Measurements from ENCODE around the gene MYL12A. TPM values are rescaled to one million over a fixed set of nuclear protein-coding genes. Genes with fewer than 3 reads are reported as not detected.
"Not testable (repeated sequence)": the region's sequence is repeated elsewhere in the genome, so short reads cannot be mapped to it uniquely, and the experiment has no call there.

Gene MYL12A
- total RNA-seq, result 100 to 1,000 TPM; 297 to 460 (median 380) TPM

DNA sequence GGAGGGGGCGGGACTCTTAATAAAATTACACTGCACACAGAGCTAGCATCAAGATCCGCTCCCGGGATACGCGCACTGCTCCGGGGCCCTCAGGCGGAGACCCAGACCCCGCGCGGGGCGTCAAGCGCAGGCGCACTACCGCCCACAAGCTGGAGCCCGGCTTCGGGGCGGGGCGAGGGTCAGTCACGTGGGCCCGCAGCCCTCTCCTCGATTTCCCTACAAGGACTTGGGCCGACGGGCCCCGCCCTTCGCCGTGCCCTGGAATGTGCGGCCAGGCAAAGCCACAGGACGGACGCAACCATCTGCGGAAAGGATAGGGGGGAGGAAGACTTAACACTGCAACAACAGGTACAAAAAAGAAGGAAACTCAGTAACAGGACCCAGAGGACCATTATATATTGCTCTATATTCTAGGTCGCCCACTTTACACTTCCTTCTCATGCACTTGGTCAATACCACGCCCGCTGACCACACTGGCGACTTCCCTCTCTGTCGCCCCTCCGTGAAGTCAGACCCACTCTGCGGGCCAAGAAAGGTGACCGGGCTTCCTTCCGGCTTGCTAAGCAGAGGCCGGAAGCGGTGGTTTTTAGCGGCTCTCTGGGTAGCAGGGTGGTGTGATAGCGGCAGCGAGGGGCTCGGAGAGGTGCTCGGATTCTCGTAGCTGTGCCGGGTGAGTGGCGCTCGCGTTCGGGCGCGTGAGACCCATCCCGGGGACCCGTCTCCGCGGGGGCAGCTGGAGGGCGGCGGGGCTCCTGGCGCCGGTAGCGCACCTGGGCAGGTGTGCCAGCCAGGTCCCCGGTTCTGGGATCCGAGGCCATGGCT, at the start of gene MYL12A:
MYL12A (plus strand) TSS at position 562 of the 822 bp plus-strand sequence. CDS start 5,447 bp downstream, outside the sequence.
- Histone ChIP-seq H3K36me3 (peaks cover 0 to 12% (median 3%) of the 10 kb centered on the region in 4 donors), H3K27ac (replicated peaks in 1 of 4) (peak within 1 kb of the TSS; percentile 99 to 100 (median 99)), H3K4me1 (peaks cover 26 to 69% (median 63%) of the 10 kb centered on the region in 4 donors), H3K27me3 (no peaks in the 10 kb centered on the region), H3K4me3 (peak within 1 kb of the TSS; percentile 87 to 98 (median 94)), H3K9me3 (no peaks in the 10 kb centered on the region)
- DNase-seq (ENCODE audit: extremely low spot score), result peak; percentile 98
- intact Hi-C loops (cut with DNase I), result loop anchor here (5.0 to 10.0 kb wide), 3 partner anchors 183 to 315 kb away; partner anchors contain the start of gene LPIN2
- WGBS, result 0% methylated on average over 3 of the region's 65 CpGs
- peak in 1 of 2 donors; percentile 87 for TF ChIP-seq POLR2AphosphoS5 (IDR thresholded peaks at IDR 0.05)
- TF ChIP-seq, protein P1, sequence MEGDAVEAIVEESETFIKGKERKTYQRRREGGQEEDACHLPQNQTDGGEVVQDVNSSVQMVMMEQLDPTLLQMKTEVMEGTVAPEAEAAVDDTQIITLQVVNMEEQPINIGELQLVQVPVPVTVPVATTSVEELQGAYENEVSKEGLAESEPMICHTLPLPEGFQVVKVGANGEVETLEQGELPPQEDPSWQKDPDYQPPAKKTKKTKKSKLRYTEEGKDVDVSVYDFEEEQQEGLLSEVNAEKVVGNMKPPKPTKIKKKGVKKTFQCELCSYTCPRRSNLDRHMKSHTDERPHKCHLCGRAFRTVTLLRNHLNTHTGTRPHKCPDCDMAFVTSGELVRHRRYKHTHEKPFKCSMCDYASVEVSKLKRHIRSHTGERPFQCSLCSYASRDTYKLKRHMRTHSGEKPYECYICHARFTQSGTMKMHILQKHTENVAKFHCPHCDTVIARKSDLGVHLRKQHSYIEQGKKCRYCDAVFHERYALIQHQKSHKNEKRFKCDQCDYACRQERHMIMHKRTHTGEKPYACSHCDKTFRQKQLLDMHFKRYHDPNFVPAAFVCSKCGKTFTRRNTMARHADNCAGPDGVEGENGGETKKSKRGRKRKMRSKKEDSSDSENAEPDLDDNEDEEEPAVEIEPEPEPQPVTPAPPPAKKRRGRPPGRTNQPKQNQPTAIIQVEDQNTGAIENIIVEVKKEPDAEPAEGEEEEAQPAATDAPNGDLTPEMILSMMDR (IDR thresholded peaks at IDR 0.05), result no peak
- TF ChIP-seq EP300 (IDR thresholded peaks at IDR 0.05), result no peak
- peak; percentile 92 for TF ChIP-seq POLR2A (IDR thresholded peaks at IDR 0.05; ENCODE audit: low read depth)

DNA sequence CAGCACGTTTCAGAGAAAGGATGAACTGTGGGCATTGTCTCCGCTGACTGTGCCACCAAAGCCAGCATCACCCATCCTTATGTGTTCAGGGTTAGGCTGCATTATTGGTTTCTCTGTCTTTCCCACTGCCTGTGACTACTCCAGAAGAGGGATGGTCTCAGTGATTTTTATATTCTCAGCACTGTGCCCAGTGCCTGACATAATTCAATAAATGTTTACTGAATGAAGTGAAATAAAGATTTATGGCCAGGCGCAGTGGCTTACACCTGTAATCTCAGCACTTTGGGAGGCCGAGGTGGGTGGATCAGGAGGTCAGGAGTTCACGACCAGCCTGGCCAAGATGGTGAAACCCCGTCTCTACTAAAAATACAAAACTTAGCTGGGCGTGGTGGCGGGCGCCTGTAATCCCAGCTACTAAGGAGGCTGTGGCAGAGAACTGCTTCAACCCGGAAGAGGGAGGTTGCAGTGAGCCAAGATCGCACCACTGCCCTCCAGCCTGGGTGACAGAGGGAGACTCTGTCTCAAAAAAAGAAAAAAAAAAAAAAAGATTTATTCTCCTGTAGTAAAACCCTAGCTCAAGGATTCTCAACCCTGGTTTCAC, 49.2 kb upstream of the MYL12A start:
- DNase-seq (ENCODE audit: extremely low spot score); H3K27ac ChIP-seq (replicated peaks in 1 of 4); H3K4me3 ChIP-seq; intact Hi-C loops (cut with DNase I); H3K36me3 ChIP-seq; H3K27me3 ChIP-seq: not testable (repeated sequence)
- Histone ChIP-seq H3K4me1 (peaks cover 17 to 31% (median 21%) of the 10 kb centered on the region in 4 donors), H3K9me3 (peaks cover 0 to 14% (median 5%) of the 10 kb centered on the region in 4 donors)
- WGBS, result 86% methylated on average over 11 of the region's 11 CpGs

DNA sequence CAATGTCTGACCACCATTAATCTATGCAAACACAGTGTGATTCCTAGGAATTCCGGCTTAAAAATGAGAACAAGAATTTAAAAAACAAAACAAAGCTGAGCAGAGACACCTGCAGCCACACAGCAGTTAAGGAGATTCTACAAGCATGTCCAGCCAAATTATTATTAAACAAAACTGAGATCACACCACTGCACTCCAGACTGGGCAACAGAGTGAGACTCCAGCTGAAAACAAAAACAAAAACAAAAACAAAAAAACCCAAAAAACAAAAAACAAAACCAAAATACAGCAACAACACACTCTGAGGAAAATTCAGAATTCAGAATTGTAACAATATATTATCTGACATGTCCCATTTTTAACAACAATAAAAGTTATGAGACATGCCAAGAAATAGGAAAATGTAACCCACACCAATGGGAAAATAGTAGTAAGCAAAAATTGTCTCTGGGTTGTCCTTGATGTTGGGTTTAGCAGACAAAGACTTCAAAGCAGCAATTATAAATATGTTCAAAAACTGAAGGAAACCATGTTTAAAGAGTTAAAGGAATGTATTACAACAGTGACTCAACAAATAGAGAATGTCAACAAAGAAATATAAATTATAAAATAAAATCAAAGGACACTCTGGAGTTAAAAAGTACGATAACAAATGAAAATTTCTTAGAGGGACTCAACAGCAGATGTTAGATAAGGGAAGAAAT, 47.5 kb upstream of the MYL12A start:
- Histone ChIP-seq H3K4me3 (no peak overlapping the region), H3K27ac (replicated peaks in 1 of 4) (no peak overlapping the region), H3K36me3 (no peaks in the 10 kb centered on the region), H3K4me1 (peaks cover 11 to 23% (median 18%) of the 10 kb centered on the region in 4 donors), H3K9me3 (peaks cover 0 to 15% (median 7%) of the 10 kb centered on the region in 4 donors), H3K27me3 (no peaks in the 10 kb centered on the region)
- peak; percentile 26 for DNase-seq (ENCODE audit: extremely low spot score)
- WGBS, result 66% methylated on average over 2 of the region's 2 CpGs
- TF ChIP-seq EP300 (IDR thresholded peaks at IDR 0.05) (no peak), POLR2A (IDR thresholded peaks at IDR 0.05; ENCODE audit: low read depth) (no peak), POLR2AphosphoS5 (IDR thresholded peaks at IDR 0.05) (no peak)
- TF ChIP-seq, protein P1 (IDR thresholded peaks at IDR 0.05), result no peak
- intact Hi-C loops (cut with DNase I), result no loop called here

- intact Hi-C loops (cut with DNase I), result no loop called here
- H3K27me3 ChIP-seq, result no peaks in the 10 kb centered on the region
- no peak overlapping the region for H3K4me3 ChIP-seq
- no peak overlapping the region for H3K27ac ChIP-seq (replicated peaks in 1 of 4)
- peaks cover 6 to 12% (median 9%) of the 10 kb centered on the region in 4 donors for H3K4me1 ChIP-seq
- DNase-seq (ENCODE audit: extremely low spot score), result no peak
- TF ChIP-seq EP300 (IDR thresholded peaks at IDR 0.05) (no peak), POLR2A (IDR thresholded peaks at IDR 0.05; ENCODE audit: low read depth) (no peak), POLR2AphosphoS5 (IDR thresholded peaks at IDR 0.05) (no peak)
- TF ChIP-seq, protein P1 (IDR thresholded peaks at IDR 0.05), result no peak
- H3K9me3 ChIP-seq, result peaks cover 0 to 15% (median 9%) of the 10 kb centered on the region in 4 donors
- peaks cover 0 to 18% (median 6%) of the 10 kb centered on the region in 4 donors for H3K36me3 ChIP-seq
Measured at GRCh38 chr18:3205239-3205638, 42.4 kb upstream of the MYL12A start.
